ENCODE measurements around the gene SPSB4. TPM values are rescaled to one million over a fixed set of nuclear protein-coding genes. Genes with fewer than 3 reads are reported as not detected.

SPSB4 gene
- total and polyA plus RNA-seq, 2 of the 13 experiments (the other 11 are each of a cell fraction or from before 2014, with no cell fraction given), result not detected

GRCh38 chr3:141147657-141148056 lies 96.5 kb downstream of the SPSB4 start (continued):
- TF ChIP-seq BHLHE40 (IDR thresholded peaks at IDR 0.05; ENCODE audit: low read length), result peak; percentile 96
- peak; percentile 33; the same call in 1 of the 2 replicates for TF ChIP-seq ZNF788 (CRISPR knock-in tag; IDR thresholded peaks at IDR 0.05; ENCODE audit: borderline replicate concordance)
- TF ChIP-seq KAT8 (CRISPR knock-in tag; IDR thresholded peaks at IDR 0.05), result 0 out of 2 replicates have a peak, but pooled peaks have one; percentile 29
- peak; percentile 72; the same call in 1 of the 2 replicates for TF ChIP-seq SOX5 (CRISPR knock-in tag; IDR thresholded peaks at IDR 0.05; ENCODE audit: borderline replicate concordance)
- TF ChIP-seq ZNF24 (IDR thresholded peaks at IDR 0.05), result no peak
- no peak for TF ChIP-seq REPIN1 (CRISPR knock-in tag; IDR thresholded peaks at IDR 0.05; ENCODE audit: borderline replicate concordance, low read depth)
- TF ChIP-seq ZNF644 (CRISPR knock-in tag; IDR thresholded peaks at IDR 0.05; ENCODE audit: low read depth), result 0 out of 2 replicates have a peak, but pooled peaks have one; percentile 59
- no peak for TF ChIP-seq SYNCRIP (IDR thresholded peaks at IDR 0.05; ENCODE audit: insufficient read depth, low read depth, low read length)
- no peak for TF ChIP-seq ZNF607 (CRISPR knock-in tag; IDR thresholded peaks at IDR 0.05; ENCODE audit: borderline replicate concordance)
- TF ChIP-seq SNAI1 (CRISPR knock-in tag; IDR thresholded peaks at IDR 0.05; ENCODE audit: borderline replicate concordance), result no peak
- peak; percentile 42; the same call in 1 of the 2 replicates for TF ChIP-seq ISL2 (CRISPR knock-in tag; IDR thresholded peaks at IDR 0.05)
- peak; percentile 68; the same call in 1 of the 2 replicates for TF ChIP-seq MYC (CRISPR knock-in tag; IDR thresholded peaks at IDR 0.05; ENCODE audit: borderline replicate concordance)
- peak; percentile 81 for TF ChIP-seq MAX (IDR thresholded peaks at IDR 0.05)
- peak; percentile 76 for TF ChIP-seq GATAD2A (CRISPR knock-in tag; IDR thresholded peaks at IDR 0.05)
- TF ChIP-seq ZBTB37 (CRISPR knock-in tag; IDR thresholded peaks at IDR 0.05), result peak; percentile 54; the same call in 1 of the 2 replicates
- TF ChIP-seq FOXA3 (CRISPR knock-in tag; IDR thresholded peaks at IDR 0.05), result peak; percentile 92
- no peak for TF ChIP-seq ZNF3 (CRISPR knock-in tag; IDR thresholded peaks at IDR 0.05)
- peak; percentile 54; the same call in 1 of the 2 replicates for TF ChIP-seq MED1 (CRISPR knock-in tag; IDR thresholded peaks at IDR 0.05)
- TF ChIP-seq AKAP8 (CRISPR knock-in tag; IDR thresholded peaks at IDR 0.05), result no peak
- TF ChIP-seq ZNF121 (CRISPR knock-in tag; IDR thresholded peaks at IDR 0.05), result peak; percentile 69
- TF ChIP-seq, protein P1, sequence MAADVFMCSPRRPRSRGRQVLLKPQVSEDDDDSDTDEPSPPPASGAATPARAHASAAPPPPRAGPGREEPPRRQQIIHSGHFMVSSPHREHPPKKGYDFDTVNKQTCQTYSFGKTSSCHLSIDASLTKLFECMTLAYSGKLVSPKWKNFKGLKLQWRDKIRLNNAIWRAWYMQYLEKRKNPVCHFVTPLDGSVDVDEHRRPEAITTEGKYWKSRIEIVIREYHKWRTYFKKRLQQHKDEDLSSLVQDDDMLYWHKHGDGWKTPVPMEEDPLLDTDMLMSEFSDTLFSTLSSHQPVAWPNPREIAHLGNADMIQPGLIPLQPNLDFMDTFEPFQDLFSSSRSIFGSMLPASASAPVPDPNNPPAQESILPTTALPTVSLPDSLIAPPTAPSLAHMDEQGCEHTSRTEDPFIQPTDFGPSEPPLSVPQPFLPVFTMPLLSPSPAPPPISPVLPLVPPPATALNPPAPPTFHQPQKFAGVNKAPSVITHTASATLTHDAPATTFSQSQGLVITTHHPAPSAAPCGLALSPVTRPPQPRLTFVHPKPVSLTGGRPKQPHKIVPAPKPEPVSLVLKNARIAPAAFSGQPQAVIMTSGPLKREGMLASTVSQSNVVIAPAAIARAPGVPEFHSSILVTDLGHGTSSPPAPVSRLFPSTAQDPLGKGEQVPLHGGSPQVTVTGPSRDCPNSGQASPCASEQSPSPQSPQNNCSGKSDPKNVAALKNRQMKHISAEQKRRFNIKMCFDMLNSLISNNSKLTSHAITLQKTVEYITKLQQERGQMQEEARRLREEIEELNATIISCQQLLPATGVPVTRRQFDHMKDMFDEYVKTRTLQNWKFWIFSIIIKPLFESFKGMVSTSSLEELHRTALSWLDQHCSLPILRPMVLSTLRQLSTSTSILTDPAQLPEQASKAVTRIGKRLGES (CRISPR knock-in tag; IDR thresholded peaks at IDR 0.05; ENCODE audit: borderline replicate concordance), result no peak
- TF ChIP-seq KDM6A (CRISPR knock-in tag; IDR thresholded peaks at IDR 0.05; ENCODE audit: low read depth), result peak; percentile 29; the same call in 1 of the 2 replicates
- peak; percentile 50; the same call in 1 of the 2 replicates for TF ChIP-seq ZNF263 (CRISPR knock-in tag; IDR thresholded peaks at IDR 0.05)
- peak; percentile 17; the same call in 1 of the 2 replicates for TF ChIP-seq KDM2A (CRISPR knock-in tag; IDR thresholded peaks at IDR 0.05; ENCODE audit: borderline replicate concordance, low read depth)
- TF ChIP-seq ERF (CRISPR knock-in tag; IDR thresholded peaks at IDR 0.05), result peak; percentile 61; the same call in 1 of the 2 replicates
- TF ChIP-seq RXRB (CRISPR knock-in tag; IDR thresholded peaks at IDR 0.05; ENCODE audit: borderline replicate concordance), result peak; percentile 51; the same call in 1 of the 2 replicates
